HEK293 (cell line): ENCODE results near the gene TTR.

Experiments
- CTCF ChIA-PET: fragments of 350-600 bp; formaldehyde crosslinking; extraction: SDS; loops from one replicate; lab custom pipeline; 2021; ENCODE audit warnings: antibody characterized with exemption; lab: Yijun Ruan, JAX
- POLR2A ChIA-PET: fragments of 300-600 bp; formaldehyde crosslinking; extraction: SDS; loops from one replicate; lab custom pipeline; 2020; ENCODE audit warnings: antibody characterized with exemption, inconsistent platforms; lab: Yijun Ruan, JAX
- H3K27ac ChIP-seq: fragments of 200-500 bp; sonication (Bioruptor generic); 2 replicates; pipeline ENCODE4 v1.5.1; 2014; ENCODE audit warnings: low read depth, low read length, control low read depth, inconsistent platforms; ENCODE audit errors: extremely low read depth
- H3K36me3 ChIP-seq, 2 experiments: fragments of 200-500 bp in 1 of 2; sonication (Bioruptor generic) in 1 of 2; 1 replicate in 1 of 2; 2 replicates in 1 of 2; pipeline ENCODE4 v1.5.1; 2014 to 2017; ENCODE audit warnings: inconsistent platforms in 2 of 2, low read length in 2 of 2; ENCODE audit not compliant: control insufficient read depth in 2 of 2, insufficient read depth in 1 of 2
- H3K4me1 ChIP-seq: fragments of 200-500 bp; sonication (Bioruptor generic); 2 replicates; pipeline ENCODE4 v1.5.1; 2014; ENCODE audit warnings: mild to moderate bottlenecking, low read length, inconsistent platforms; ENCODE audit not compliant: control insufficient read depth, insufficient read depth
- H3K4me3 ChIP-seq: 2 replicates; pipeline ENCODE4 v1.5.1; 2011; ENCODE audit warnings: low read depth, mild to moderate bottlenecking, control low read depth, low read length, moderate library complexity
- H3K9me3 ChIP-seq: fragments of 200-500 bp; sonication (Bioruptor generic); 2 replicates; pipeline ENCODE4 v1.5.1; 2014; ENCODE audit warnings: low read depth, low read length, inconsistent platforms; ENCODE audit not compliant: control insufficient read depth, insufficient read depth
- AEBP2 ChIP-seq: fragments of 450-650 bp; formaldehyde crosslinking; IDR thresholded peaks from 2 replicates; pipeline ENCODE4 v1.5.1; 2016; ENCODE audit warnings: missing biosample characterization, missing genetic modification characterization, borderline replicate concordance
- IKZF3 ChIP-seq: fragments of 450-650 bp; IDR thresholded peaks from 2 replicates; pipeline ENCODE4 v1.5.0; 2018; ENCODE audit warnings: missing biosample characterization, mild to moderate bottlenecking, missing genetic modification characterization, moderate library complexity
- INSM2 ChIP-seq: fragments of 450-650 bp; formaldehyde crosslinking; IDR thresholded peaks from 2 replicates; pipeline ENCODE4 v1.5.1; 2016; ENCODE audit warnings: missing biosample characterization, missing genetic modification characterization
- MYNN ChIP-seq: fragments of 450-650 bp; formaldehyde crosslinking; IDR thresholded peaks from 2 replicates; pipeline ENCODE4 v1.5.1; 2016; ENCODE audit warnings: missing biosample characterization, missing genetic modification characterization, borderline replicate concordance
- REST ChIP-seq: fragments of 450-650 bp; formaldehyde crosslinking; IDR thresholded peaks from 2 replicates; pipeline ENCODE4 v1.5.1; 2016; ENCODE audit warnings: missing biosample characterization, missing genetic modification characterization
- TRIM28 ChIP-seq: IDR thresholded peaks from 2 replicates; pipeline ENCODE4 v1.6.1; 2011; ENCODE audit warnings: low read length, control low read depth, borderline replicate concordance
- YY2 ChIP-seq: fragments of 450-650 bp; formaldehyde crosslinking; IDR thresholded peaks from 2 replicates; pipeline ENCODE4 v1.5.1; 2016; ENCODE audit warnings: missing biosample characterization, missing genetic modification characterization
- ZBTB44 ChIP-seq: fragments of 450-650 bp; IDR thresholded peaks from 2 replicates; pipeline ENCODE4 v1.5.1; 2018; ENCODE audit warnings: missing biosample characterization, mild to moderate bottlenecking, missing genetic modification characterization
- ZNF138 ChIP-seq: fragments of 450-650 bp; formaldehyde crosslinking; IDR thresholded peaks from 2 replicates; pipeline ENCODE4 v1.5.1; 2016; ENCODE audit warnings: missing biosample characterization, missing genetic modification characterization, borderline replicate concordance
- ZNF16 ChIP-seq: fragments of 450-650 bp; formaldehyde crosslinking; IDR thresholded peaks from 2 replicates; pipeline ENCODE4 v1.5.1; 2016; ENCODE audit warnings: low read depth, missing biosample characterization, missing genetic modification characterization
- ZNF433 ChIP-seq: fragments of 450-650 bp; formaldehyde crosslinking; IDR thresholded peaks from 2 replicates; pipeline ENCODE4 v1.5.1; 2016; ENCODE audit warnings: missing biosample characterization, missing genetic modification characterization, low read depth
- ZNF48 ChIP-seq: fragments of 450-650 bp; formaldehyde crosslinking; IDR thresholded peaks from 2 replicates; pipeline ENCODE4 v1.5.1; 2016; ENCODE audit warnings: missing biosample characterization, missing genetic modification characterization
- ZNF521 ChIP-seq: fragments of 450-650 bp; formaldehyde crosslinking; IDR thresholded peaks from 2 replicates; pipeline ENCODE4 v1.5.1; 2017; ENCODE audit warnings: missing biosample characterization, mild to moderate bottlenecking, missing genetic modification characterization
- ZNF596 ChIP-seq: fragments of 450-650 bp; IDR thresholded peaks from 2 replicates; pipeline ENCODE4 v1.5.0; 2018; ENCODE audit warnings: missing biosample characterization, mild to moderate bottlenecking, missing genetic modification characterization, moderate library complexity
- ZNF664 ChIP-seq: fragments of 450-650 bp; formaldehyde crosslinking; IDR thresholded peaks from 2 replicates; pipeline ENCODE4 v1.5.1; 2016; ENCODE audit warnings: missing biosample characterization, missing genetic modification characterization
- ZNF701 ChIP-seq: fragments of 450-650 bp; formaldehyde crosslinking; IDR thresholded peaks from 2 replicates; pipeline ENCODE4 v1.5.1; 2016; ENCODE audit warnings: missing biosample characterization, missing genetic modification characterization
- ZNF768 ChIP-seq: fragments of 450-650 bp; formaldehyde crosslinking; IDR thresholded peaks from 2 replicates; pipeline ENCODE4 v1.5.1; 2018; ENCODE audit warnings: missing biosample characterization, mild to moderate bottlenecking, missing genetic modification characterization
- ZNF843 ChIP-seq: fragments of 450-650 bp; formaldehyde crosslinking; IDR thresholded peaks from 2 replicates; pipeline ENCODE4 v1.5.1; 2016; ENCODE audit warnings: missing biosample characterization, missing genetic modification characterization

TTR gene

GRCh38 chr18:31611511-31611910 lies 19.8 kb downstream of the TTR start:
- Histone ChIP-seq H3K4me3 (no peak overlapping the region), H3K9me3 (no peaks in the 10 kb centered on the region), H3K4me1 (no peaks in the 10 kb centered on the region), H3K36me3 (no peaks in the 10 kb centered on the region), H3K27ac (no peak overlapping the region)
- ChIA-PET CTCF (interaction anchor here (0.6 to 2.6 kb wide), 12 partner anchors 10 to 642 kb away, joined by 3 to 13 read pairs (median 4); no protein-coding TSS in a partner anchor), POLR2A (no interaction called here)
- TF ChIP-seq ZNF768 (tag by site-specific recombination) (no peak), YY2 (no peak), MYNN (no peak), ZNF664 (no peak), ZNF16 (tag by site-specific recombination) (no peak), ZNF138 (tag by site-specific recombination) (no peak), ZBTB44 (tag by site-specific recombination) (no peak), ZNF596 (tag by site-specific recombination) (no peak), ZNF843 (no peak), IKZF3 (tag by site-specific recombination) (no peak), TRIM28 (no peak), AEBP2 (no peak), ZNF433 (tag by site-specific recombination) (no peak), INSM2 (tag by site-specific recombination) (no peak), REST (tag by site-specific recombination) (no peak), ZNF521 (tag by site-specific recombination) (no peak)

GRCh38 chr18:31612124-31612523 lies 20.4 kb downstream of the TTR start:
- Histone ChIP-seq H3K4me3 (no peak overlapping the region), H3K9me3 (no peaks in the 10 kb centered on the region), H3K36me3 (no peaks in the 10 kb centered on the region), H3K4me1 (no peaks in the 10 kb centered on the region), H3K27ac (no peak overlapping the region)
- ChIA-PET CTCF (interaction anchor here (0.6 to 2.6 kb wide), 2 partner anchors 48 to 85 kb away, joined by 3 to 9 read pairs; no protein-coding TSS in a partner anchor), POLR2A (no interaction called here)
- TF ChIP-seq ZNF48 (no peak), ZNF701 (tag by site-specific recombination) (no peak)
